Sigmoid colon (tissue), 4 donors: ENCODE data around the gene CAMKK1.

Experiments used
- EP300 ChIP-seq, 4 donors: sonication (generic); formaldehyde crosslinking; IDR thresholded peaks; one replicate each; pipeline ENCODE4 v1.6.1; 2017; ENCODE audit warnings: antibody characterized with exemption in 4 of 4
- POLR2A ChIP-seq, 2 donors: fragments of 450-650 bp; IDR thresholded peaks; one replicate each; pipeline ENCODE4 v1.6.1; 2016; ENCODE audit warnings: antibody characterized with exemption in 2 of 2, mild to moderate bottlenecking in 2 of 2, moderate library complexity in 2 of 2
- POLR2AphosphoS5 ChIP-seq, 4 donors: sonication (generic); formaldehyde crosslinking; IDR thresholded peaks; one replicate each; pipeline ENCODE4 v1.6.1; 2017; ENCODE audit warnings: antibody characterized with exemption in 4 of 4
- TF ChIP-seq, protein P1 (sequence below), 4 experiments: fragments of 450-650 bp in 3 of 4; fragments of 200-600 bp in 1 of 4; IDR thresholded peaks; one replicate each; pipeline ENCODE4 v1.5.1; 2016 to 2019; ENCODE audit warnings: antibody characterized with exemption in 4 of 4, mild to moderate bottlenecking in 3 of 4, moderate library complexity in 2 of 4

DNA sequence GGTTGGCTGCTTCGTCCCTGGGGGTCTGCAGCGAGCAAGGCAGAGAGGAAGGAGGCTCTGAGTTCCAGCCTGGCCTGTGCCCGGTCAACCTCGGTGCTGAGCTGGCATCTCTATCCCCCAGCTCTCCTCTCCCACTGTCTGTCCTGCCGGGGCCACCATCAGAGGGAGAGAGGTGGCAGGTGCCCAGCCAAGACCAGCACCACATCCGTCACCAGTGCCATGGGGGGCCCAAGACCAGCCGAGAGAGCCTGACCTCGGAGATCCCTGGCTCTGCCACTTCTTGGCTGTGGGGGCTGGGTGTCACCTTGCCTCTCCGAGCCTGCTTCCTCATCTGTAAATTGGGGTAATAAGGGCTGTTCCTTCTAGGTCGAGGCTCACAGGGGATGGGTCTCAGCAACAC, 24.0 kb upstream of the CAMKK1 start:
- TF ChIP-seq EP300 (IDR thresholded peaks at IDR 0.05) (no peak), POLR2AphosphoS5 (IDR thresholded peaks at IDR 0.05) (no peak), POLR2A (IDR thresholded peaks at IDR 0.05) (no peak)
- TF ChIP-seq, protein P1, sequence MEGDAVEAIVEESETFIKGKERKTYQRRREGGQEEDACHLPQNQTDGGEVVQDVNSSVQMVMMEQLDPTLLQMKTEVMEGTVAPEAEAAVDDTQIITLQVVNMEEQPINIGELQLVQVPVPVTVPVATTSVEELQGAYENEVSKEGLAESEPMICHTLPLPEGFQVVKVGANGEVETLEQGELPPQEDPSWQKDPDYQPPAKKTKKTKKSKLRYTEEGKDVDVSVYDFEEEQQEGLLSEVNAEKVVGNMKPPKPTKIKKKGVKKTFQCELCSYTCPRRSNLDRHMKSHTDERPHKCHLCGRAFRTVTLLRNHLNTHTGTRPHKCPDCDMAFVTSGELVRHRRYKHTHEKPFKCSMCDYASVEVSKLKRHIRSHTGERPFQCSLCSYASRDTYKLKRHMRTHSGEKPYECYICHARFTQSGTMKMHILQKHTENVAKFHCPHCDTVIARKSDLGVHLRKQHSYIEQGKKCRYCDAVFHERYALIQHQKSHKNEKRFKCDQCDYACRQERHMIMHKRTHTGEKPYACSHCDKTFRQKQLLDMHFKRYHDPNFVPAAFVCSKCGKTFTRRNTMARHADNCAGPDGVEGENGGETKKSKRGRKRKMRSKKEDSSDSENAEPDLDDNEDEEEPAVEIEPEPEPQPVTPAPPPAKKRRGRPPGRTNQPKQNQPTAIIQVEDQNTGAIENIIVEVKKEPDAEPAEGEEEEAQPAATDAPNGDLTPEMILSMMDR (IDR thresholded peaks at IDR 0.05), result no peak
